ENCODE data around the gene SLAIN2.

Gene SLAIN2

GRCh38 chr4:48334236-48334635 lies 7.1 kb upstream of the SLAIN2 start:
- DNase-seq (ENCODE audit: low spot score), result no peak

DNA sequence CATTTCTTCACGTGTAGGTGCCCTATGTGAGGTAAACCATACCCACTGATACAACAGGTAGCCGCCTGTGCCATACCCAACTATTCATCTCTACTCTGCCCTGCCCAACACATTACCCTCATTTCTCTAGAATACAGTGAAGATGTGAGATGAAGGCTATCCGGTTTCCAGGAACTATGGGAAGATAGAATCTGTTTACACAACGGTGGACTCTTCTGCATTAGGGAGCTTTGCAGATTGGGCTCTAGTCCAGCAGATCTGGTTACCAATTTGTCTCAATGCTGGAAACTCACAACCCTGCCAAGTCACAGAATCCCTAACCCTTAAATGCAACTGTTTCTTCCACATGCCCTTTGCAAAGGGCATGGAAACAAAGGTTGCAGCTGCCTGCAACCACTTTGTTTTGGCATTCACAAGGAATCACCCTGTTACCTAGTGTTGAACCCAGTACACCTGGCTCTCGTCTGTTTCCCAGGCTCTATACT lies 6.4 kb upstream of the SLAIN2 start:
- no peak for DNase-seq (ENCODE audit: low spot score)

GRCh38 chr4:48336146-48336870 lies 5.0 kb upstream of the SLAIN2 start:
- no peak for DNase-seq (ENCODE audit: low spot score)

DNA sequence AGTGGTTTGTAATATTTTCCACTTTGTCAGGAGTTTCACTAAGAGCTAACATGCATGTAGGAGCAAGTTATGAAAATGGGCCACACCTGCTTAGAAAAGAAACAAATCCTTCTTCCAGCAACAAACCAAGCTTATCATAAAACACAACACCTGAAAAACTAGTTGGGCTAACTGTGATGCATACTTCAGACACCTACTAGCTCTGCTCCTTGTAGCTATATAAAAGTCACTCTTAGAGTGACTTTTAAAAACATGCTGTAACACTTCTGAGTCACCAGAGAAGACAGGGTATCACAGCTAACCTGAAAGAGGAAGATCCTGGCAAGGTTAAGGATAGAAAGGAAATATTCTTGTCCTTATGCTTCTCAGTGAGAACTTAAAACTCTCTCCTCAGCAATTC lies 3.6 kb upstream of the SLAIN2 start:
- DNase-seq (ENCODE audit: low spot score), result no peak

- DNase-seq (ENCODE audit: low spot score), result no peak
Observed at GRCh38 chr4:48339642-48340041, 1.7 kb upstream of the SLAIN2 start.

DNA sequence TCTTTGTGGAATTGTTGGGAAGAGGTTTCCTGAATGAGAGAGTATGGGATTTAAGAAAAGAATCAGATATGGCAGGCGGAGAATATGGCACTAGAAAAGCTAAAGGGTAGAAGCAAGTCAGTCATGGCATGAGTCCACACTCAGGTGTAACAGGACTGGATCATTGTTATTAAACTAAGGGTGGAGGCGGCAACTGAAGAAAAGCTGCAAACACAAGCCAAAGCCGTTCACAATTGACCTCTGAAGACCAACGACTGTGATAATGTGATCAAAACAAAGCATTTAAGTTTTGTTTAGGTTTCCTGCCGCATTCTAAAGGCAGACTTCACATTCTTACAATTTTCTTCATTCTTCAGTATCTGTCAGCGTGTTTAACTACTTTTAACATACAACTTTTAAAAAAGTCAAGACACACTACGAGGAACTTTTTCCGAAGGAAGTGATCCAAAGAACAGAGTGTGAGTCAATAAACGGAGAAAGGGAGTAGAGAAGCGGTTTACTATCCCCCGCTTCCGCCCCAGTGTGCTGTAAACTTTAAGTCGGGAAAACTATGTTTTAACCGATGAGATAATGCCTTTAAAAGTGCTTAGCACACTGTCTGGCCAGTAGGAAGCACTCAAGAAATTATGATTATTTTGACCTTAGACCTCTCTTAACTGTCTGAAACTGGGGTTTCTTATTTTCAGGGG lies 909 bp upstream of the SLAIN2 start:
- DNase-seq (ENCODE audit: low spot score), result no peak

- DNase-seq (ENCODE audit: low spot score), result peak; percentile 52
Observed at GRCh38 chr4:48341776-48342605, 662 bp downstream of the SLAIN2 start.

DNA sequence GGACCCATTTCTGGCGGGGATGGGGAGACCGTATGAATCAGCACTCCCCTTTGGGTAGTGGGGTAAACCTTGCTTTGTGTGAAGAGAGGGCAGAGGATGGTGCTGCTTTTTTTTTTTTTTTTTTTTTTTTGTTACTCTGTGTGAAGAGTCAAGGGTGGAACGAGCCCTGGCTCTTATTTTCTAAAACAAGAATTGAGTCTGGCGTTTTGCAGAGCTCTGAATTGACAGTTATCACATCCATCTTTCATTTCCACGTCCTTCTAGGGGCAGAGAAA lies 1.2 kb downstream of the SLAIN2 start:
- peak; percentile 22 for DNase-seq (ENCODE audit: low spot score)

DNA sequence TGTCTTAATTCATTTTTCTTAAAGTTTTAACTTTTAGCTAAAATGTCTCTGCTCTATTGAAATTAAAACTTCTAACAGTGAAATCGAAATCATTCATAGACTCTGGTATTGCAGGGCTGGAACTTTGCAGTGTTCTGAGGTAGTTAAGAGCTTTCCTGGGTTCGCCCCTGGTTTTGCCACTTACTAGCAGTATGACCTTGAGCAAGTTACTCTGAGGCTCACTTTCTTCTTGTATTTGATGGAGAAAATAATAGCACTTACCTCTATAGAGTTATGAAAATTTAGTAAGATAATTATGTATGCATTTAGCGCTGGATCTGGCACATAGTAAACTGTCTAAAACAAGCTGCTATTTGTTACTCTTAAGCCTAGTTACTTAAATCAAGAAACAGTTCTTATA lies 1.7 kb downstream of the SLAIN2 start:
- DNase-seq (ENCODE audit: low spot score), result no peak

DNA sequence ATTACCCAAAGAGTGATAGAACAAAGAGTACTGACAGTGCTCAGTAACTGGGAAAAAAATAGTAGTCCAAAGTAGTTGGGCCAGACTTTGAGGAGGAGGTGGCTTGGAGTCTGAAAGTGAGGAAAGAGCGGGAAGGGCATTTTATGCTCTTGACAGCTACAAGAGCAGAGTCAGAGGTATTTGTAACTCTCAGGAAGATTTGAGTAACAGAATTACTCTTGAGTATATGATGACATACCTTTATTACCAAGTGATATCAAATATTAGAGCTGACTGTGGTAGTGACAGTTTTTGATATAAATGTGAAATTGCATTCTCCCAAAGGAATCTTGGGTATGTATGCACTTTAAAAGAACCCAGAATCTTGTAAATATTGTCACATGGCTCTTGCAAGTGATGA lies 2.2 kb downstream of the SLAIN2 start:
- DNase-seq (ENCODE audit: low spot score), result no peak

GRCh38 chr4:48345542-48345941 lies 4.2 kb downstream of the SLAIN2 start:
- no peak for DNase-seq (ENCODE audit: low spot score)

DNA sequence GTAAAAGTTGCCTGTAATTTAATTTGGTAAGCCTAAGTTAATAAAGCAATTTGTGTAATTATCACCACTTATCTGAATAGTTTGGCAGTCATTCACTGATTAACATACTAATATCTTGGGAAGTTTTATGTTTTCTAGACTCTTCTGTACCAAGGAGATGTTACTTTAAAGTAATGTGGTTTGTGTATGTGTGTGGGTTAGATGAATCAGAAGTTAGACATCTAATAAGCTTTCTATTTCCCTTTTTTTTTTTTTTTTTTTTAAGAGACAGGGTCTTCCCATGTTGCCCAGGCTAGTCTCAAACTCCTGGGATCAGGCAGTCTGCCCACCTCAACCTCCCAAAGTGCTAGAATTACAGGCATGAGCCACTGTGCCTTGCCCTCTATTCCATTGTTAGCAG lies 5.3 kb downstream of the SLAIN2 start:
- DNase-seq (ENCODE audit: low spot score), result no peak

GRCh38 chr4:48347282-48347921 lies 6.1 kb downstream of the SLAIN2 start:
- no peak for DNase-seq (ENCODE audit: low spot score)

DNA sequence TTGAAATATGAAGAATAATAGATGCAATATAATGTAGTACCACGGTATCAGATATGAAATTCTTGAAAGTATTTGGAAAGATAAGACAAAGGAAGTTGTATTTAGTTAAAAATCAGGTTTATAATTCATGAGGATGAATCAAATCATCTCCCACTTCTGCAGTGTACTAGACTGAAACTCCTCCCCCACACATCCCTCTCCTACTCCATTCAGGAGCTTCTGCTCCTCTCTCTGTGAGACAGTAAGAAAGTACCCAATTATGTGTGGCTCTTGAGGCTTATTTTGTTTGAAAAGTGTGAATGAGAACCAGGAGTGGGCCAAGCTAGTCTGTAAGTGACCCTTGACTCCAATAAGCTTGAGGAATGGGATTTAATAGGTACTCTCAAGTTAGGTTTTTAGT lies 9.5 kb downstream of the SLAIN2 start:
- DNase-seq (ENCODE audit: low spot score), result no peak

DNA sequence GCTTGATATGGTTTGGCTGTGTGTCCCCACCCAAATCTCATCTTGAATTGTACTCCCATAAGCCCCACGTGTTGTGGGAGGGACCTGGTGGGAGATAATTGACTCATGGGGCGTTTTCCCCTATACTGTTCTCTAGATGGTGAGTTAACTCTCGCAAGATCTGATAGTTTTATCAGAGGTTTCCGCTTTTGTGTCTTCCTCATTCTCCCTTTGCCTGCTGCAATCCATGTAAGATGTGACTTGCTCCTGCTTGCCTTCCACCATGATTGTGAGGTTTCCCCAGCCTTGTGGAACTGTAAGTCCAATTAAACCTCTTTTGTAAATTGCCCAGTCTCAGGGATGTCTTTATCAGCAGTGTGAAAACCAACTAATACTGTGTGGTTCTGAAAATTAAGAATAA lies 11.5 kb downstream of the SLAIN2 start:
- DNase-seq (ENCODE audit: low spot score), result no peak

DNA sequence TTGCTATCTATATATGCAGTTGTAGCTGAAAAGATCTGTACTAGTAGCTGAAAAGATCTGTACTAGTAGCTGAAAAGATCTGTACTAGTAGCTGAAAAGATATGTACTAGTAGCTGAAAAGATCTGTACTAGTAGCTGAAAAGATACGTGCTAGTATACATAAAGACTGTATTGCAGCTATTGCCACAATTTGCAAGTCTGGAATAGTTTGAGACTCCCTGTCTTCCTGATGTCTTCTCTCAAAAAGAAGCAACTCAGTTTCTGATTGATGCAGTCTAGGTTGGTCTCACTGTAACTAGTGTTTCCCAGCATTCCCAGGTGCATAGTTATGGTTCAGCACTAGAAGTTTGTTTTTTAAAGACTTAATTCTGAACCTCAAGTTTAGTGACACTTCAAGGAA lies 15.0 kb downstream of the SLAIN2 start:
- no peak for DNase-seq (ENCODE audit: low spot score)

DNA sequence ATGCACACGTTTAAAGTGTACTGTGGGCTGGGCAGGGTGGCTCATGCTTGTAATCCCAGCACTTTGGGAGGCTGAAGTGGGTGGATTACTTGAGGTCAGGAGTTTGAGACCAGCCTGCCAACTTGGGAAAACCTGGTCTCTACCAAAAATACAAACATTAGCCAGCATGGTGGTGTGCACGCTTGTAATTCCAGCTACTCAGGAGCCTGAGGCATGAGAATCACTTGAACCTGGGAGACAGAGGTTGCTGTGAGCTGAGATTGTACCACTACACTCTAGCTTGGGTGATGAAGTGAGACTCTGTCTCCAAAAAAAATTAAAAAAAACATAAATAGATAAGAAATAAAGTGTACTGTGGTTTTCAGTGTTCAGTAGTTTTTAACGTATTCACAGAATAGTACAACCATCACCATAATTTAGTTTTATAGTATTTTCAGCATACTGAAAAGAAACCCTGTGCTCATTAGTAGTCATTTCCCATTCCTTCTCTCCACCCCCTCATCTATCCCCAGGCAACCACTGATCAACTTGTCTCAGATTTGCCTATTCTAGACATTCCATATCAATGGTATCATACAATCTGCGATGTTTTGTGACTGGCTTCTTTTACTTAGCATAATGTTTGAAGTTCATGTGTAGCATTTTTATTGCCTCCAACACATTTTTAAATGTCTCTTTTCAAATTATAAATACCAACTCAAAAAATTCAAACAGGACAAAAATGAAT lies 19.1 kb downstream of the SLAIN2 start:
- no peak for DNase-seq (ENCODE audit: low spot score)

DNA sequence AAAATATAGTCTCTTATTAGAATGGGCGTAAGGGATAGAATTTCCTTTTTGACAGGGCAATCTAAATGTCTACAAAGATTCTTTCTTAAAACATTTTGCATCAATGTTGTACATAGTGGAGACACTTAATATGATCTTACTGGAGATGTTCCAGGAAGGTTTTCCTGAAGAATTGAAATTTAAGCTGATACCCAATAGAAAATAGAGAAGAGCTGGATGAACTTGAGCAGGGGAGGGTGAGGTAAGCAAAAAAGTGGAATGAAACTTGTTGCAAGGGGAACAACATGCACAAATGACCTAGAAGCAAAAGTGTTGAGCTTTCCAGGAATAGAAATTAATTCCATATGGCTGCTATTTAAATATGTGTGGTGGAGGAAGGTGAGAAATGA lies 19.7 kb downstream of the SLAIN2 start:
- no peak for DNase-seq (ENCODE audit: low spot score)

DNA sequence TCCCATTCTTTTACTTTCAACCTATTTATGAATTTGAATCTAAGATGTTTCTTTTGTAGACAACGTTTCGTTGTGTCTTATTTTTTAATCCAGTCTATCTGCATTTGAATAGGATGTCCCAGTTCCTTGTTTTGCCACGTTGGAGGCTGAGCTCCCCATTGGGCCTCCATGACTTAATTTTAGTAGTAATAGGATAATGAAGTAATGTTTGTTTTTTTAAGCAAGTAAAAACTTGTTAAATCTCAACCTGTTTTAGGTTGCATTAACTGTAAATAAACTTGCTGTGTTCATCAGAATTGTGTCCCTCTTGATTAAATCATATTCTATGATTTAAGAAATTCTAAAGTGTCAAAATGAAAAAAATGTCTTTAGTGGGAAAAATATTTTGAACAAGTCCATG lies 25.3 kb downstream of the SLAIN2 start:
- no peak for DNase-seq (ENCODE audit: low spot score)

GRCh38 chr4:48367016-48367415 lies 25.7 kb downstream of the SLAIN2 start:
- no peak for DNase-seq (ENCODE audit: low spot score)

GRCh38 chr4:48368389-48368788 lies 27.1 kb downstream of the SLAIN2 start:
- DNase-seq (ENCODE audit: low spot score), result no peak

- no peak for DNase-seq (ENCODE audit: low spot score)
Observed at GRCh38 chr4:48369248-48369647, 27.9 kb downstream of the SLAIN2 start.
